Upper lobe of left lung (tissue), 4 donors: ENCODE results near the gene SCN5A.

ENCODE experiments used
- POLR2A ChIP-seq, 4 donors: fragments of 450-650 bp; IDR thresholded peaks; one replicate each; pipeline ENCODE4 v1.5.1; 2016 to 2017; ENCODE audit warnings: antibody characterized with exemption in 4 of 4, mild to moderate bottlenecking in 2 of 4
- POLR2AphosphoS5 ChIP-seq, 2 donors: sonication (generic); formaldehyde crosslinking; IDR thresholded peaks; one replicate each; pipeline ENCODE4 v1.5.1; 2017; ENCODE audit warnings: antibody characterized with exemption in 2 of 2
- TF ChIP-seq, protein P1 (sequence below), 6 experiments: fragments of 450-650 bp in 4 of 6; fragments of 200-600 bp in 2 of 6; sonication (generic) in 2 of 6; IDR thresholded peaks; one replicate each; pipeline ENCODE4 v1.5.1; 2016 to 2019; ENCODE audit warnings: antibody characterized with exemption in 6 of 6

DNA sequence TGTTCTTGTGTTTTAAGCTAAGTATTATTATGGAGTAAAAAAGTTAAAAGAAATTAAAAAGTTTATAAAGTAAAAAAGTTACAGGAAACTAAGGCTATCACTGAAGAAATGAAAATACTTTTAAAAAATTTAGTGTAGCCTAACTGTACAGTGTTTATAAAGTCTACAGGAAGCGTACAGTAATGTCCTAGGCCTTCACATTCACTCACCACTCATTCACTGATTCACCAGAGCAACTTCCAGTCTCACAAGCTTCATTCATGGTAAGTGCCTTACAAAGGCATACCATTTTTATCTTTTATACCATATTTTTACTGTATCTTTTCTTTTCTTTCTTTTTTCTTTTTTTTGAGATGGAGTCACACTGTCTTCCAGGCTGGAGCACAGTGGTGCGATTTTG lies 40.7 kb upstream of the SCN5A start:
- TF ChIP-seq, protein P1, sequence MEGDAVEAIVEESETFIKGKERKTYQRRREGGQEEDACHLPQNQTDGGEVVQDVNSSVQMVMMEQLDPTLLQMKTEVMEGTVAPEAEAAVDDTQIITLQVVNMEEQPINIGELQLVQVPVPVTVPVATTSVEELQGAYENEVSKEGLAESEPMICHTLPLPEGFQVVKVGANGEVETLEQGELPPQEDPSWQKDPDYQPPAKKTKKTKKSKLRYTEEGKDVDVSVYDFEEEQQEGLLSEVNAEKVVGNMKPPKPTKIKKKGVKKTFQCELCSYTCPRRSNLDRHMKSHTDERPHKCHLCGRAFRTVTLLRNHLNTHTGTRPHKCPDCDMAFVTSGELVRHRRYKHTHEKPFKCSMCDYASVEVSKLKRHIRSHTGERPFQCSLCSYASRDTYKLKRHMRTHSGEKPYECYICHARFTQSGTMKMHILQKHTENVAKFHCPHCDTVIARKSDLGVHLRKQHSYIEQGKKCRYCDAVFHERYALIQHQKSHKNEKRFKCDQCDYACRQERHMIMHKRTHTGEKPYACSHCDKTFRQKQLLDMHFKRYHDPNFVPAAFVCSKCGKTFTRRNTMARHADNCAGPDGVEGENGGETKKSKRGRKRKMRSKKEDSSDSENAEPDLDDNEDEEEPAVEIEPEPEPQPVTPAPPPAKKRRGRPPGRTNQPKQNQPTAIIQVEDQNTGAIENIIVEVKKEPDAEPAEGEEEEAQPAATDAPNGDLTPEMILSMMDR (IDR thresholded peaks at IDR 0.05), result no peak
- TF ChIP-seq POLR2A (IDR thresholded peaks at IDR 0.05), result no peak
- no peak for TF ChIP-seq POLR2AphosphoS5 (IDR thresholded peaks at IDR 0.05)
